Right lobe of liver (tissue), 4 donors: ENCODE results near the gene PCDHB12.
"Not testable (repeated sequence)": the region's sequence is repeated elsewhere in the genome, so short reads cannot be mapped to it uniquely, and the experiment has no call there.

Source experiments
- POLR2A ChIP-seq: fragments of 450-650 bp; IDR thresholded peaks from one replicate; pipeline ENCODE4 v1.6.1; 2017; ENCODE audit warnings: antibody characterized with exemption, mild to moderate bottlenecking
- TF ChIP-seq, protein P1 (sequence below), 4 donors: fragments of 200-600 bp in 3 of 4; fragments of 450-650 bp in 1 of 4; IDR thresholded peaks; one replicate each; pipeline versions ENCODE4 v1.5.1 to v1.8.0; 2016 to 2022; ENCODE audit warnings: antibody characterized with exemption in 4 of 4, mild to moderate bottlenecking in 2 of 4
- donor health status: DM: no; HTN: no; CAD: no.
- donor health status: DM: no; HTN: no; CAD: no.
- donor health status: DM: no; HTN: yes; CAD: no.

DNA sequence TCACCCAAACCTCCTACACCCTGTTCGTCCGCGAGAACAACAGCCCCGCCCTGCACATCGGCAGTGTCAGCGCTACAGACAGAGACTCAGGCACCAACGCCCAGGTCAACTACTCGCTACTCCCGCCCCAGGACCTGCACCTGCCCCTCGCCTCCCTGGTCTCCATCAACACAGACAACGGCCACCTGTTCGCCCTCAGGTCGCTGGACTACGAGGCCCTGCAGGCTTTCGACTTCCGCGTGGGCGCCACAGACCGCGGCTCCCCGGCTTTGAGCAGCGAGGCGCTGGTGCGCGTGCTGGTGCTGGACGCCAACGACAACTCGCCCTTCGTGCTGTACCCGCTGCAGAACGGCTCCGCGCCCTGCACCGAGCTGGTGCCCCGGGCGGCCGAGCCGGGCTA lies 7.4 kb upstream of the PCDHB12 start:
- TF ChIP-seq, protein P1, sequence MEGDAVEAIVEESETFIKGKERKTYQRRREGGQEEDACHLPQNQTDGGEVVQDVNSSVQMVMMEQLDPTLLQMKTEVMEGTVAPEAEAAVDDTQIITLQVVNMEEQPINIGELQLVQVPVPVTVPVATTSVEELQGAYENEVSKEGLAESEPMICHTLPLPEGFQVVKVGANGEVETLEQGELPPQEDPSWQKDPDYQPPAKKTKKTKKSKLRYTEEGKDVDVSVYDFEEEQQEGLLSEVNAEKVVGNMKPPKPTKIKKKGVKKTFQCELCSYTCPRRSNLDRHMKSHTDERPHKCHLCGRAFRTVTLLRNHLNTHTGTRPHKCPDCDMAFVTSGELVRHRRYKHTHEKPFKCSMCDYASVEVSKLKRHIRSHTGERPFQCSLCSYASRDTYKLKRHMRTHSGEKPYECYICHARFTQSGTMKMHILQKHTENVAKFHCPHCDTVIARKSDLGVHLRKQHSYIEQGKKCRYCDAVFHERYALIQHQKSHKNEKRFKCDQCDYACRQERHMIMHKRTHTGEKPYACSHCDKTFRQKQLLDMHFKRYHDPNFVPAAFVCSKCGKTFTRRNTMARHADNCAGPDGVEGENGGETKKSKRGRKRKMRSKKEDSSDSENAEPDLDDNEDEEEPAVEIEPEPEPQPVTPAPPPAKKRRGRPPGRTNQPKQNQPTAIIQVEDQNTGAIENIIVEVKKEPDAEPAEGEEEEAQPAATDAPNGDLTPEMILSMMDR (IDR thresholded peaks at IDR 0.05), result not testable (repeated sequence)
- not testable (repeated sequence) for TF ChIP-seq POLR2A
